Activated B cell treated with CpG ODN at 0.5 μM for 24 hours (primary cell): Measurements from ENCODE around the gene LRBA. TPM values are rescaled to one million over a fixed set of nuclear protein-coding genes. Genes with fewer than 3 reads are reported as not detected.

Experiments used
- ATAC-seq: fragments of 200-7000 bp; cut with Tn5 transposase; one replicate; pipeline ENCODE4 v1.10.0; 2021; ENCODE audit warnings: low read depth, mild to moderate bottlenecking, moderate library complexity
- CTCF ChIA-PET: fragments of 350-600 bp; sonication (Branson Sonifier 250); formaldehyde crosslinking; loops from one replicate; lab custom pipeline; 2021; ENCODE audit warnings: antibody characterized with exemption; lab: Charles Lee
- POLR2A ChIA-PET: fragments of 350-600 bp; sonication (Branson Sonifier 250); formaldehyde crosslinking; loops from one replicate; lab custom pipeline; 2021; ENCODE audit warnings: antibody characterized with exemption; lab: Charles Lee
- DNase-seq: peaks from one replicate; pipeline ENCODE4 v3.0.0; 2022
- H3K27ac Mint-ChIP-seq: one replicate; pipeline ENCODE4 v1.8.0; 2020; ENCODE audit warnings: mixed read lengths
- H3K27me3 Mint-ChIP-seq: one replicate; pipeline ENCODE4 v1.8.0; 2021; ENCODE audit warnings: mixed read lengths
- H3K36me3 Mint-ChIP-seq: one replicate; pipeline ENCODE4 v1.8.0; 2021; ENCODE audit warnings: low read depth, mixed read lengths
- H3K4me1 Mint-ChIP-seq: one replicate; pipeline ENCODE4 v1.8.0; 2021; ENCODE audit warnings: mixed read lengths
- H3K4me3 Mint-ChIP-seq: one replicate; pipeline ENCODE4 v1.8.0; 2020; ENCODE audit warnings: mild to moderate bottlenecking, mixed read lengths
- H3K9me3 Mint-ChIP-seq: one replicate; pipeline ENCODE4 v1.8.0; 2020; ENCODE audit warnings: mixed read lengths
- CTCF ChIP-seq: fragments of 200-600 bp; IDR thresholded peaks from one replicate; pipeline ENCODE4 v1.8.0; 2022; ENCODE audit warnings: antibody characterized with exemption, mild to moderate bottlenecking
- intact Hi-C: fragments of 100-400 bp; cut with micrococcal nuclease; formaldehyde crosslinking; loops from one replicate; pipeline ENCODE4 v1.15.1; 2024
- total RNA-seq: library from RNA; stranded (reverse); gene quantifications from 2 replicates; pipeline ENCODE4 v1.2.3, GENCODE V29; 2022

LRBA gene
- total RNA-seq, 1 donor from 2014 or later, result 66.5 TPM

GRCh38 chr4:150308824-150309472, 706.1 kb downstream of the LRBA start:
- CTCF ChIA-PET, result no interaction called here
- no peak for TF ChIP-seq CTCF
- no peaks in the 10 kb centered on the region for H3K9me3 Mint-ChIP-seq
- POLR2A ChIA-PET, result no interaction called here
- peaks cover 35% of the 10 kb centered on the region for H3K36me3 Mint-ChIP-seq
- intact Hi-C loops, result no loop called here
- no peaks in the 10 kb centered on the region for H3K27me3 Mint-ChIP-seq
- H3K4me3 Mint-ChIP-seq, result no peak overlapping the region
- no peaks in the 10 kb centered on the region for H3K4me1 Mint-ChIP-seq
- ATAC-seq (no peak), DNase-seq (no peak)
- H3K27ac Mint-ChIP-seq, result no peak overlapping the region

- no peaks in the 10 kb centered on the region for H3K27me3 Mint-ChIP-seq
- POLR2A ChIA-PET, result no interaction called here
- TF ChIP-seq CTCF, result no peak
- H3K4me1 Mint-ChIP-seq, result no peaks in the 10 kb centered on the region
- H3K27ac Mint-ChIP-seq, result no peak overlapping the region
- H3K36me3 Mint-ChIP-seq, result peaks cover 36% of the 10 kb centered on the region
- intact Hi-C loops, result no loop called here
- no peak for ATAC-seq
- H3K4me3 Mint-ChIP-seq, result no peak overlapping the region
- CTCF ChIA-PET, result no interaction called here
- no peaks in the 10 kb centered on the region for H3K9me3 Mint-ChIP-seq
- DNase-seq, result no peak
Measured at GRCh38 chr4:150306719-150307118, 708.4 kb downstream of the LRBA start.

- Mint-ChIP-seq H3K4me1 (no peaks in the 10 kb centered on the region), H3K27me3 (no peaks in the 10 kb centered on the region), H3K9me3 (no peaks in the 10 kb centered on the region), H3K4me3 (no peak overlapping the region), H3K36me3 (peaks cover 38% of the 10 kb centered on the region), H3K27ac (no peak overlapping the region)
- POLR2A ChIA-PET, result no interaction called here
- intact Hi-C loops, result no loop called here
- TF ChIP-seq CTCF, result no peak
- CTCF ChIA-PET, result no interaction called here
- no peak for DNase-seq
- no peak for ATAC-seq
Measured at GRCh38 chr4:150305995-150306394, 709.1 kb downstream of the LRBA start.

- POLR2A ChIA-PET, result no interaction called here
- Mint-ChIP-seq H3K9me3 (no peaks in the 10 kb centered on the region), H3K4me3 (no peak overlapping the region), H3K36me3 (peaks cover 25% of the 10 kb centered on the region), H3K27me3 (no peaks in the 10 kb centered on the region), H3K4me1 (no peaks in the 10 kb centered on the region), H3K27ac (no peak overlapping the region)
- intact Hi-C loops, result no loop called here
- CTCF ChIA-PET, result no interaction called here
- TF ChIP-seq CTCF, result no peak
- DNase-seq, result no peak
- ATAC-seq, result no peak
Measured at GRCh38 chr4:150302553-150302952, 712.5 kb downstream of the LRBA start.

GRCh38 chr4:150299816-150300215, 715.3 kb downstream of the LRBA start:
- Mint-ChIP-seq H3K27me3 (no peaks in the 10 kb centered on the region), H3K36me3 (peaks cover 15% of the 10 kb centered on the region), H3K4me3 (no peak overlapping the region), H3K4me1 (no peaks in the 10 kb centered on the region), H3K27ac (no peak overlapping the region), H3K9me3 (no peaks in the 10 kb centered on the region)
- ChIA-PET POLR2A (no interaction called here), CTCF (interaction anchor here (5.5 kb wide), 1 partner anchor 568 kb away, joined by 44 read pairs; no protein-coding TSS in a partner anchor)
- no peak for ATAC-seq
- no peak for DNase-seq
- no peak for TF ChIP-seq CTCF
- intact Hi-C loops, result no loop called here
